H1 (cell line): ENCODE measurements around the gene IPO7. TPM values are rescaled to one million over a fixed set of nuclear protein-coding genes. Genes with fewer than 3 reads are reported as not detected.

ENCODE experiments used
- CTCF ChIA-PET: fragments of 300-600 bp; sonication (Branson Sonifier 250); formaldehyde crosslinking; loops from one replicate; lab custom pipeline; 2021; ENCODE audit not compliant: partially characterized antibody; lab: Charles Lee
- POLR2A ChIA-PET: fragments of 300-600 bp; sonication (Branson Sonifier 250); formaldehyde crosslinking; loops from one replicate; lab custom pipeline; 2021; ENCODE audit warnings: inconsistent platforms; ENCODE audit not compliant: partially characterized antibody; lab: Charles Lee
- DNase-seq, 2 experiments: peaks; one replicate each; pipeline versions ENCODE4 v3.0.0 to v3.0.0-alpha.2; 2010 to 2022; ENCODE audit warnings: low spot score in 2 of 2, low read depth in 1 of 2, mixed read lengths in 1 of 2
- FAIRE-seq: peaks from 2 replicates; lab custom pipeline; 2011; peaks lifted over from hg19 to GRCh38; lab: Jason Lieb, UNC
- H2AFZ ChIP-seq: 2 replicates; pipeline ENCODE4 v1.8.1; 2012; ENCODE audit warnings: low read length, inconsistent platforms
- H2AK5ac ChIP-seq: 2 replicates; pipeline ENCODE4 v1.6.1; 2013; ENCODE audit warnings: low read depth, low read length
- H2BK120ac ChIP-seq: replicated peaks from 2 replicates; pipeline ENCODE3; 2013; ENCODE audit warnings: low read depth, low read length, inconsistent platforms
- H2BK12ac ChIP-seq: 2 replicates; pipeline ENCODE4 v1.6.1; 2013; ENCODE audit warnings: low read depth, low read length
- H2BK15ac ChIP-seq: 2 replicates; pipeline ENCODE4 v1.6.1; 2013; ENCODE audit warnings: low read length
- H2BK20ac ChIP-seq: 2 replicates; pipeline ENCODE4 v1.6.1; 2013; ENCODE audit warnings: low read length
- H2BK5ac ChIP-seq: 2 replicates; pipeline ENCODE4 v1.6.1; 2013; ENCODE audit warnings: low read depth, low read length
- H3K14ac ChIP-seq: 2 replicates; pipeline ENCODE4 v1.6.1; 2013; ENCODE audit warnings: inconsistent platforms; ENCODE audit not compliant: insufficient read length
- H3K18ac ChIP-seq: 2 replicates; pipeline ENCODE4 v1.6.1; 2013; ENCODE audit warnings: low read length; ENCODE audit errors: extremely low read depth
- H3K23ac ChIP-seq: 2 replicates; pipeline ENCODE4 v1.6.1; 2013; ENCODE audit warnings: inconsistent platforms; ENCODE audit not compliant: insufficient read length
- H3K23me2 ChIP-seq: 2 replicates; pipeline ENCODE4 v1.6.1; 2013; ENCODE audit warnings: low read depth, low read length
- H3K27ac ChIP-seq: 2 replicates; pipeline ENCODE4 v1.6.1; 2011; ENCODE audit warnings: low read depth, low read length, inconsistent platforms
- H3K27me3 ChIP-seq, 4 experiments: replicated peaks in 1 of 4; 1 replicate in 1 of 4; 2 replicates in 3 of 4; pipeline versions ENCODE4 v1.6.1 to v1.8.1; 2011 to 2013; ENCODE audit warnings: low read length in 3 of 4, mild to moderate bottlenecking in 3 of 4, inconsistent platforms in 2 of 4, mixed read lengths in 2 of 4, moderate library complexity in 1 of 4; ENCODE audit not compliant: control insufficient read depth in 3 of 4, insufficient read depth in 3 of 4; ENCODE audit errors: extremely low read depth in 1 of 4
- H3K36me3 ChIP-seq, 4 experiments: 2 replicates each; pipeline versions ENCODE4 v1.6.1 to v1.8.1; 2011 to 2013; ENCODE audit warnings: mild to moderate bottlenecking in 4 of 4, low read length in 3 of 4, moderate library complexity in 2 of 4, control low read depth in 1 of 4, inconsistent platforms in 1 of 4; ENCODE audit not compliant: insufficient read depth in 4 of 4, control insufficient read depth in 2 of 4
- H3K4ac ChIP-seq: replicated peaks from 2 replicates; pipeline ENCODE3; 2013; ENCODE audit warnings: low read length, low read depth, mixed read lengths, inconsistent platforms; ENCODE audit not compliant: insufficient read length
- H3K4me1 ChIP-seq, 4 experiments: replicated peaks in 1 of 4; 1 replicate in 1 of 4; 2 replicates in 3 of 4; pipeline versions ENCODE4 v1.6.1 to v1.8.1; 2011 to 2013; ENCODE audit warnings: low read length in 3 of 4, inconsistent platforms in 2 of 4, mixed read lengths in 1 of 4; ENCODE audit not compliant: insufficient read depth in 4 of 4, control insufficient read depth in 3 of 4
- H3K4me2 ChIP-seq, 2 experiments: 2 replicates each; pipeline versions ENCODE4 v1.6.1 to v1.8.1; 2011 to 2013; ENCODE audit warnings: low read depth in 2 of 2, low read length in 2 of 2, control low read depth in 1 of 2, inconsistent platforms in 1 of 2, mild to moderate bottlenecking in 1 of 2; ENCODE audit not compliant: insufficient read depth in 1 of 2
- H3K4me3 ChIP-seq, 4 experiments: fragments of 200-600, 300-600 bp in 1 of 4; sonication (generic), shearing (Covaris generic), sonication (Bioruptor Twin) in 1 of 4; 2 replicates each; pipeline versions ENCODE4 v1.5.1 to v1.8.1; 2011 to 2016; ENCODE audit warnings: low read length in 4 of 4, low read depth in 3 of 4, control low read depth in 2 of 4, inconsistent platforms in 2 of 4, mild to moderate bottlenecking in 2 of 4, mixed read lengths in 1 of 4, moderate library complexity in 1 of 4; ENCODE audit not compliant: insufficient read depth in 2 of 4; ENCODE audit errors: extremely low read depth in 1 of 4
- H3K56ac ChIP-seq: replicated peaks from 2 replicates; pipeline ENCODE3; 2013; ENCODE audit warnings: low read depth, mild to moderate bottlenecking, mixed read lengths, low read length, inconsistent platforms; ENCODE audit not compliant: insufficient read length
- H3K79me1 ChIP-seq: 2 replicates; pipeline ENCODE4 v1.6.1; 2013; ENCODE audit warnings: low read depth, low read length, control low read depth
- H3K79me2 ChIP-seq, 2 experiments: 2 replicates each; pipeline versions ENCODE4 v1.6.1 to v1.8.1; 2012 to 2013; ENCODE audit warnings: low read length in 2 of 2, mild to moderate bottlenecking in 2 of 2, inconsistent platforms in 1 of 2; ENCODE audit not compliant: insufficient read depth in 2 of 2, control insufficient read depth in 1 of 2
- H3K9ac ChIP-seq, 4 experiments: replicated peaks in 1 of 4; 1 replicate in 1 of 4; 2 replicates in 3 of 4; pipeline versions ENCODE4 v1.6.1 to v1.8.1; 2011 to 2013; ENCODE audit warnings: low read depth in 3 of 4, low read length in 3 of 4, control low read depth in 2 of 4, mild to moderate bottlenecking in 2 of 4, moderate library complexity in 2 of 4, inconsistent platforms in 1 of 4; ENCODE audit errors: extremely low read depth in 1 of 4
- H3K9me3 ChIP-seq, 2 experiments: 2 replicates each; pipeline versions ENCODE4 v1.6.1 to v1.8.1; 2012 to 2013; ENCODE audit warnings: mild to moderate bottlenecking in 2 of 2, moderate library complexity in 2 of 2, control low read depth in 1 of 2, inconsistent platforms in 1 of 2, low read depth in 1 of 2, low read length in 1 of 2, mixed read lengths in 1 of 2; ENCODE audit not compliant: insufficient read depth in 2 of 2
- H4K20me1 ChIP-seq, 2 experiments: replicated peaks in 1 of 2; 2 replicates each; pipeline versions ENCODE3 to v1.8.1; 2011 to 2013; ENCODE audit warnings: inconsistent platforms in 2 of 2, low read length in 2 of 2, mild to moderate bottlenecking in 1 of 2; ENCODE audit not compliant: insufficient read depth in 2 of 2, control insufficient read depth in 1 of 2
- H4K5ac ChIP-seq: 2 replicates; pipeline ENCODE4 v1.6.1; 2013; ENCODE audit warnings: low read length, low read depth, mixed read lengths, inconsistent platforms; ENCODE audit not compliant: insufficient read length
- H4K8ac ChIP-seq: 2 replicates; pipeline ENCODE4 v1.8.0; 2013; ENCODE audit warnings: mild to moderate bottlenecking, moderate library complexity, low read length, inconsistent platforms; ENCODE audit not compliant: insufficient read depth; ENCODE audit errors: extremely low read depth
- H4K91ac ChIP-seq: replicated peaks from 2 replicates; pipeline ENCODE3; 2013; ENCODE audit warnings: low read length, mixed read lengths, inconsistent platforms; ENCODE audit not compliant: insufficient read length
- ATF2 ChIP-seq: IDR thresholded peaks from 2 replicates; pipeline ENCODE4 v1.6.1; 2012; ENCODE audit warnings: low read length, inconsistent platforms
- BRCA1 ChIP-seq: IDR thresholded peaks from 2 replicates; pipeline ENCODE4 v1.6.1; 2012; ENCODE audit warnings: low read depth, low read length, improper control_type of control experiment
- CHD2 ChIP-seq: IDR thresholded peaks from 2 replicates; pipeline ENCODE4 v1.6.1; 2012; ENCODE audit warnings: low read length, improper control_type of control experiment
- CTCF ChIP-seq, 3 experiments: IDR thresholded peaks; 1 replicate in 2 of 3; 2 replicates in 1 of 3; pipeline versions ENCODE4 v1.5.1 to v1.6.1; 2011; ENCODE audit warnings: low read length in 3 of 3, mild to moderate bottlenecking in 3 of 3, inconsistent platforms in 2 of 3, low read depth in 1 of 3, moderate library complexity in 1 of 3; ENCODE audit not compliant: insufficient read depth in 1 of 3; ENCODE audit errors: control extremely low read depth in 1 of 3
- KDM4A ChIP-seq: IDR thresholded peaks from one replicate; pipeline ENCODE4 v1.7.1; 2012; ENCODE audit warnings: low read depth, mild to moderate bottlenecking, moderate library complexity, low read length, inconsistent platforms; ENCODE audit not compliant: severe bottlenecking
- POU5F1 ChIP-seq: IDR thresholded peaks from 2 replicates; pipeline ENCODE4 v1.6.1; 2011; ENCODE audit warnings: low read depth, mild to moderate bottlenecking, low read length, moderate library complexity
- WGBS, 2 experiments: shearing (Covaris generic) in 1 of 2; methylation state at CpG; one replicate each; pipeline versions ENCODE4 v1.1.6 to v1.1.7; 2013 to 2015; ENCODE audit warnings: low lambda C conversion rate in 2 of 2, mixed read lengths in 2 of 2, inconsistent platforms in 1 of 2, low coverage in 1 of 2, missing lambda C conversion rate in 1 of 2; ENCODE audit not compliant: insufficient replicate concordance in 2 of 2, insufficient coverage in 1 of 2, insufficient read length in 1 of 2; ENCODE audit errors: extremely low coverage in 1 of 2, missing lambda C conversion rate in 1 of 2; 5-methylcytosine and 5-hydroxymethylcytosine counted together
- polyA plus RNA-seq, 7 experiments: library from polyadenylated mRNA; depleted of rRNA in 3 of 7; stranded (reverse) in 5 of 7; unstranded in 2 of 7; fragments of >200 nt in 5 of 7; fragments of 200-250 nt in 2 of 7; gene quantifications; 1 replicate in 5 of 7; 2 replicates in 1 of 7; 4 replicates in 1 of 7; pipeline versions ENCODE4 v1.2.1 to v1.2.3, GENCODE V29; 2011 to 2013; ENCODE audit warnings: missing spikeins in 2 of 7, mixed read lengths in 2 of 7
- total RNA-seq: library from RNA; stranded (reverse); fragmentation: NEBNext Ultra II Directional; extraction: Animal tissue kit (Norgen Biotek cat#: 25700); gene quantifications from 2 replicates; pipeline ENCODE4 v1.2.1, GENCODE V29; 2021

Gene IPO7
- total and polyA plus RNA-seq, 2 of the 8 experiments (the other 6 are each of a cell fraction or from before 2014, with no cell fraction given), result 45.9 to 259 TPM

GRCh38 chr11:9344061-9344680 lies 40.3 kb upstream of the IPO7 start:
- Histone ChIP-seq H3K23ac (no peak overlapping the region), H3K4ac (no peak overlapping the region), H3K56ac (no peak overlapping the region), H3K27me3 (no peaks in the 10 kb centered on the region), H2AFZ (no peak overlapping the region), H2BK20ac (no peak overlapping the region), H4K20me1 (no peaks in the 10 kb centered on the region), H2AK5ac (no peak overlapping the region)
- FAIRE-seq, result no peak
- POLR2A ChIA-PET, result no interaction called here
- TF ChIP-seq POU5F1 (no peak), CTCF (IDR thresholded peaks at IDR 0.05; ENCODE audit: control extremely low read depth in 1 of 3, insufficient read depth in 1 of 3, low read depth in 1 of 3, low read length in 3 of 3) (no peak), CHD2 (no peak), ATF2 (no peak), BRCA1 (no peak), KDM4A (no peak)
- TF ChIP-seq, all 59 proteins: peak for 0
- no peak for DNase-seq
- Histone ChIP-seq H3K9me3 (no peaks in the 10 kb centered on the region), H3K79me1 (no peaks in the 10 kb centered on the region), H3K79me2 (no peaks in the 10 kb centered on the region), H4K91ac (no peak overlapping the region), H3K36me3 (no peaks in the 10 kb centered on the region), H3K14ac (no peak overlapping the region), H3K27ac (no peak overlapping the region), H3K18ac (no peak overlapping the region), H2BK120ac (no peak overlapping the region), H3K9ac (no peak overlapping the region), H2BK12ac (no peak overlapping the region), H3K4me2 (no peak overlapping the region), H4K8ac (no peak overlapping the region), H2BK5ac (no peak overlapping the region), H2BK15ac (no peak overlapping the region), H4K5ac (no peak overlapping the region), H3K4me3 (no peak overlapping the region), H3K4me1 (peaks cover 0 to 10% (median 4%) of the 10 kb centered on the region in 4 experiments; a peak in 2 of 7 replicates), H3K23me2 (no peaks in the 10 kb centered on the region)
- WGBS, 2 experiments, result 87% methylated on average over 3 of the region's 3 CpGs; no CpG with 5 or more reads in 1 of the 2 experiments
- CTCF ChIA-PET, result no interaction called here
